HG03354 (cell line): ENCODE measurements around the gene MED17.
"Not testable (repeated sequence)": the region's sequence is repeated elsewhere in the genome, so short reads cannot be mapped to it uniquely, and the experiment has no call there.

Experiments used
- ATAC-seq: cut with Tn5 transposase; IDR thresholded peaks from one replicate; pipeline ENCODE4 v1.9.1; 2021; ENCODE audit warnings: mild to moderate bottlenecking; ENCODE audit not compliant: unreplicated experiment, poor library complexity, severe bottlenecking

Gene MED17, protein sequence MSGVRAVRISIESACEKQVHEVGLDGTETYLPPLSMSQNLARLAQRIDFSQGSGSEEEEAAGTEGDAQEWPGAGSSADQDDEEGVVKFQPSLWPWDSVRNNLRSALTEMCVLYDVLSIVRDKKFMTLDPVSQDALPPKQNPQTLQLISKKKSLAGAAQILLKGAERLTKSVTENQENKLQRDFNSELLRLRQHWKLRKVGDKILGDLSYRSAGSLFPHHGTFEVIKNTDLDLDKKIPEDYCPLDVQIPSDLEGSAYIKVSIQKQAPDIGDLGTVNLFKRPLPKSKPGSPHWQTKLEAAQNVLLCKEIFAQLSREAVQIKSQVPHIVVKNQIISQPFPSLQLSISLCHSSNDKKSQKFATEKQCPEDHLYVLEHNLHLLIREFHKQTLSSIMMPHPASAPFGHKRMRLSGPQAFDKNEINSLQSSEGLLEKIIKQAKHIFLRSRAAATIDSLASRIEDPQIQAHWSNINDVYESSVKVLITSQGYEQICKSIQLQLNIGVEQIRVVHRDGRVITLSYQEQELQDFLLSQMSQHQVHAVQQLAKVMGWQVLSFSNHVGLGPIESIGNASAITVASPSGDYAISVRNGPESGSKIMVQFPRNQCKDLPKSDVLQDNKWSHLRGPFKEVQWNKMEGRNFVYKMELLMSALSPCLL

DNA sequence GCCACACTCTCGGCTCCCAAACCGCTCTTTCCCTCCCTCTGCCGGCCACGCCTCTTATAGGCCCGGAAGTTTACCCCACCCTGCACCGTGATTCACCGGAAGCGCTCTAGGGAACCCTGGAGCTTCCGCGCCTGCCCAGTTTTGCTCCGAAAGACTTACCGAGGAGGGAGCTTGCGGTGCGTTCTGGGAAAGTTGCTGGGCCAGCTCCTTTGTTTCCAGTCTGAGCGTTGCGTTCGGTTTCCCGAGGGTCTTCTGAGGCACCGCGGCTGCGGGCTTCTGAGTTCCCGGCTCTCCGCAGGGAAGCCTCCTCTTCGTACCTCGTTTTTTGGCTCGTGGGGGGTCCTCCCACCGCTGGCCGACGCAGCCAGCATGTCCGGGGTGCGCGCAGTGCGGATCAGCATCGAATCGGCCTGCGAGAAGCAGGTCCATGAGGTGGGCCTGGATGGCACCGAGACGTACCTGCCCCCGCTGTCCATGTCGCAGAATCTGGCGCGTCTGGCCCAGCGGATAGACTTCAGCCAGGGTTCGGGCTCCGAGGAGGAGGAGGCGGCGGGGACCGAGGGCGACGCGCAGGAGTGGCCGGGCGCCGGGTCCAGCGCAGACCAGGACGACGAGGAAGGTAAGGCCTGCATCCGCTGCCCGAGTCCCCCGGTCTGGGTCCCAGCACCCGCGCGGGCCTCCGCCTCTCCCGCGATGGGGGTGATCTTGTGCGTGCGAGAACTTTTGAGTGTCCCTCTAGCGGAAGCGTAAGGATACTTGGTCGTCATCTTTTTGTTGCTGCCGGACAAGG is at the start of gene MED17:
TSS of gene MED17 (plus strand) at position 138 of the 790 bp plus-strand sequence. CDS start at position 370, 232 bp downstream.
- ATAC-seq, result peak; percentile 97

DNA sequence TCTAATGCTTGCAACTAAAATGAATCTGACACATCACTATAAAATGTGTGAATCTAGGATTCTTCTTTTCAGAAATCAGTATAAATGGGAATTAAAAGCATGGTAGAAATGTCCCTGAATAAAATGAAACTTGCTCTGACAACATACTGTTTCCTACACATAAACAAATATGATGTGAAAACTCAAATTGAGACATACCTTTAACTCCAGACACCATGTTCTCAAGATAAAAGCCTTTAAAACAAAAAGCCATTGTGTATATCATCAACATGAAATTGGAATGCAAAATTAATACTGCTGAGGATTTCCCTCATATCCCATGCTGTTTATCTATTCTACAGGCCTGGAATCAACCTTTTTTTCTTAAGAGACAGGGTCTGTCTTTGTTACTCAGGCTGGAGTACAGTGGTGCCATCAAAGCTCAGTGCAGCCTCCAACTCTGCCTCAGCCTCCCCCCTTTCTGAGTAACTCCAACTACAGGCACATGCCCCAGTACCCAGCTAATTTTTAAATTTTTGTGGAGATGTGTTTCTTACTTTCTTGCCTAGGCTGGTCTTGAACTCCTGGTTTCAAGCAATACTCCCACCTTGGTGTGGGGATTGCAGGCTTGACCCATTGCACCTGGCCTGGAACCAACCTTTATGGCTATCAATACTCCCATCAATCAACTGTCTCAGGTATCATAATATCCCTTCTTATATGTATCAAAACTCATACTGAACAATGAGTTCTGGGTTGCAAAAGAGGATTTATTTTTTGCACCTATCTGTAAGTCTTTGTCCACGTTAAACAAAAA is 49.5 kb upstream of the MED17 start:
- ATAC-seq, result no peak

DNA sequence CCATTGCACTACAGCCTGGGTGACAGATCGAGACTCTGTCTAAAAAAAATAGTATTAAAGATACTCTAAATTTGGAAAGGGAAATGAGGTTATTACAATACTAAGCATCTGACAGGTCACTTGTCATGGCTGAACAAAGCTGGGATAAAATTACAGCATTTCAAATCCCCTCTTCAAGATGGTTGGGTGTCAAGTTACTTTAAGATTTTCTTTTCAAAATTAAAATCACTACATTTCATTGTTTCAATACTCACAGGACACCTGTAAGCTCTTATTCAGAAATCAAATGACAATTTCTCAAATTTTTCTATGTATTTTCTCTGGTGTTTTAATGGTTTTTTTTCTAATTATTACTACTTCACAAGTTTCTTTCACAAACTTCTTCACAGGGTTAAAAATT is 48.5 kb upstream of the MED17 start:
- ATAC-seq, result no peak

DNA sequence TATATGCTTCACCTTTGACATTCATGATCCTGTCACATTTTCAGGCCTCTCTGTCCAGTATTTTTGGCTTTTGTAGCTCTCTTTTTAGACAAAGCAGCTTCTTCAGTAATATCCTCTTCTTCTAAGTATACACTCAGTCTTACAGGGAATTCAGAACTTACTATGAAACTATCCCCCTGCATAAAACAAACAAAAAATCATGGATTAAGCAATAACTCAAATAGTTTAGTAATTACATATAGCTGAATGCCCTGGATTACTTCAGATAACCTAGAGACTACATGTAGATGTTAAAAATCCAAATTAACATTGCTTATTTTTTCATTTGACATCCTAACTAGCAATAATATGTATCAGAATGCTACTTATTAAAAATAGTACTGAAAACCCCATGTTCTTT is 48.0 kb upstream of the MED17 start:
- no peak for ATAC-seq

DNA sequence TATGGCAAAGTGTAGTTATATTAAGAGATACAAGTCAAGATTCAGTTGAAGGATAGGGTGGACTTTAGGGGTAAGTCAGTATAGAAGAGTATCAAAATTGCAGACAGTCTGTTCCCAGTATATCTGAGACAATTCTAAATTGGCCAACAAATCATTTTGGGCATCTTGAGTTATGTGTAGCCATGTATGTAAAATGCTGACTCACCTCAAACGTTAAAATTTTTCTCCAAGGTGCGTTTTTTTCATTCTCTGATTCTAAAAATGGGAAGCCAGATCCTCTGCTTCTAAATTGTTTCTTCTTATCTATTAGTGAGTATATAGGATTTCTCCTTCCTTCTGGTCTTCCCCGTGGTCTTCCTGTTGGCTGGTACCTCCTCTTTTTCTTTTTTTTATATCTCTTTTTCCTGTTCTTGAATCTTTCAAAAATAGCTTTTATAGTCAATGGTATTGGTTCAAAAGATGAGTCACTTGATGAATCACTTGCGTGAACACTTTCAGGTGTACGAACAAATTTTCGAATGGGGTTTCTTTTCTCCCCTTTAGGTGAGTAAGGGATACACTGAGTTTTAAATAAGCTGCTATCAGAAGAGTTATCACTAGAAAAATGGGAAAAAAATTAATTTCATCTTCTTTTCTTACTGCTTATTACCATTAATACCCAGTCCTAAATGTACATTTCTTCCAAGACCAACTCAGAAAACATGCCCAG is 46.0 kb upstream of the MED17 start:
- no peak for ATAC-seq

- ATAC-seq, result no peak
Observed at GRCh38 chr11:93738647-93739081, 45.4 kb upstream of the MED17 start.

GRCh38 chr11:93740031-93740729 is 43.9 kb upstream of the MED17 start:
- no peak for ATAC-seq

- peak; percentile 38 for ATAC-seq
Observed at GRCh38 chr11:93740730-93741093, 43.4 kb upstream of the MED17 start.

GRCh38 chr11:93741094-93741881 is 42.8 kb upstream of the MED17 start, which contains the start of the genes C11orf54 and TAF1D:
Gene C11orf54, plus strand, starts transcription at chr11:93741672. Its CDS starts 5,722 bp downstream, at chr11:93747394.
Gene TAF1D, minus strand, starts transcription at chr11:93741495. Its CDS starts 2,191 bp downstream, at chr11:93739304.
- peak; percentile 89 for ATAC-seq

- ATAC-seq, result peak; percentile 13
Observed at GRCh38 chr11:93741882-93742226, 42.2 kb upstream of the MED17 start.

DNA sequence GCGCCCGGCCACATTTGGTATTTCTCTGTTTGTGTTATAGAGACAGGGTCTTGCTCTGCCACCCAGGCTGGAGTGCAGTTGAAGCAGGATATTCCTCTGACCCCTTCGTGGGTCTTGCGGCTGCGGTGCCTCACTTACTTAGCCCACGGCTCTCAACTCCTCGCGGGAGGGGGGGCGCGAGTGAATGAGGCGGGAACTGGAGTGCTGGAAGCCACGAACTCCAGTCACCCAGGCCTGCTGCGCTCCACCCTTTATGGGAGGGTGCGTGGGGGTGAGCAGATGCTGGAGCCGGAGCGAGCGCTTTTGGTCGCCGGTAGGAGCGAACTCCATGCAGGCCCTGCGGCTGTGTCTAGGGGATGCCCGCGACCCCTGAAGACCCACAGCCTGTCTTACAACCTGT is 40.8 kb upstream of the MED17 start:
- ATAC-seq, result no peak

- ATAC-seq, result no peak
Observed at GRCh38 chr11:93744669-93745004, 39.4 kb upstream of the MED17 start.

GRCh38 chr11:93745005-93745755 is 38.9 kb upstream of the MED17 start:
- not testable (repeated sequence) for ATAC-seq

DNA sequence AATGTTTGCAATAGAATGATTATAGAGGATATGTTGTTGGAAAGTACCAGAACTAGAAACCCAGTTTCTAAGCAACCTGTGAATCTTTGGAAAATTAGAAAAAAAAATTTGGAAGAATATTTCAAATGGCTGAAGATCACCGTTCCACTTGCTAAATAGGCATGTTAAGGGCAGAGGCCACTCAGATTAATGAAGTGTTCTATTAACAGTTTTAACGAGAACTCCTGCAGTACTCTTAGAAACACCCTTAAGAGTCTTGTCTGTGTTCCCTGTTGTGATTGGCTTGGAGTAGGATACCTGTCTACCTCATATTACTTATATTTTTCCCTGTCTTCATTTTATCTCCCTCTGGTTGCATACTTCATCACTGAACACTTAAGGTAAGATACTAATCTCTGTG is 38.0 kb upstream of the MED17 start:
- ATAC-seq, result no peak

- ATAC-seq, result peak; percentile 92
Observed at GRCh38 chr11:93747122-93747521, 37.0 kb upstream of the MED17 start.

- no peak for ATAC-seq
Observed at GRCh38 chr11:93751001-93751400, 33.1 kb upstream of the MED17 start.

- no peak for ATAC-seq
Observed at GRCh38 chr11:93753241-93753640, 30.8 kb upstream of the MED17 start.
